ENCODE measurements around the gene YRDC. TPM values are rescaled to one million over a fixed set of nuclear protein-coding genes. Genes with fewer than 3 reads are reported as not detected.

The YRDC gene
- total and polyA plus RNA-seq, 2 of the 13 experiments (the other 11 are each of a cell fraction or from before 2014, with no cell fraction given) = 27.5 to 29.2 TPM

GRCh38 chr1:37854406-37854805 is 46.4 kb upstream of the YRDC start:
- no peak for FAIRE-seq
- TF ChIP-seq ZNF234 (CRISPR knock-in tag; conservative IDR thresholded peaks at IDR 0.05) = no peak
- TF ChIP-seq MIER2 (CRISPR knock-in tag; IDR thresholded peaks at IDR 0.05) = no peak
- no peak for TF ChIP-seq CENPX (CRISPR knock-in tag; IDR thresholded peaks at IDR 0.05)
- TF ChIP-seq ZNF275 (CRISPR knock-in tag; IDR thresholded peaks at IDR 0.05; ENCODE audit: borderline replicate concordance) = no peak
- TF ChIP-seq TGIF2 (CRISPR knock-in tag; IDR thresholded peaks at IDR 0.05) = no peak
- TF ChIP-seq HNRNPL (IDR thresholded peaks at IDR 0.05; ENCODE audit: low read depth, low read length) = no peak
- TF ChIP-seq NR0B2 (CRISPR knock-in tag; IDR thresholded peaks at IDR 0.05) = no peak
- TF ChIP-seq PLSCR1 (CRISPR knock-in tag; IDR thresholded peaks at IDR 0.05; ENCODE audit: borderline replicate concordance) = no peak
- TF ChIP-seq CSRNP2 (CRISPR knock-in tag; conservative IDR thresholded peaks at IDR 0.05; ENCODE audit: low read depth) = no peak
- TF ChIP-seq TSC22D2 (CRISPR knock-in tag; IDR thresholded peaks at IDR 0.05; ENCODE audit: borderline replicate concordance) = no peak
- TF ChIP-seq ZBTB3 (CRISPR knock-in tag; IDR thresholded peaks at IDR 0.05; ENCODE audit: borderline replicate concordance, low read depth) = no peak
- no peak for TF ChIP-seq ZNF782 (CRISPR knock-in tag; IDR thresholded peaks at IDR 0.05; ENCODE audit: borderline replicate concordance)
- TF ChIP-seq SNAPC5 (CRISPR knock-in tag; IDR thresholded peaks at IDR 0.05; ENCODE audit: borderline replicate concordance) = no peak
- no peak for TF ChIP-seq ZNF609 (CRISPR knock-in tag; IDR thresholded peaks at IDR 0.05; ENCODE audit: borderline replicate concordance)
- TF ChIP-seq RBFOX2 (IDR thresholded peaks at IDR 0.05; ENCODE audit: low read depth, low read length) = no peak

More at GRCh38 chr1:37854406-37854805, 46.4 kb upstream of the YRDC start:
- H3K4me2 ChIP-seq (ENCODE audit: low read depth, low read length) = no peak overlapping the region
- no peak overlapping the region for H3K4me3 ChIP-seq (replicated peaks in 1 of 3; ENCODE audit: insufficient read depth in 1 of 3, low read depth in 2 of 3, low read length in 3 of 3)
- H3K36me3 ChIP-seq (replicated peaks in 1 of 2; ENCODE audit: control insufficient read depth in 1 of 2, insufficient read depth in 2 of 2, low read length in 2 of 2) = peaks cover 5 to 22% of the 10 kb centered on the region in 2 experiments; a peak in 4 of 5 replicates
- peaks cover 32% of the 10 kb centered on the region for H3K79me2 ChIP-seq (ENCODE audit: insufficient read depth, low read length)
- ChIA-PET POLR2A (no interaction called here), CTCF (ENCODE audit: low intra/inter-chr PET ratio, low total read pairs) (no interaction called here)
- no peak overlapping the region for H3K9ac ChIP-seq (ENCODE audit: insufficient read depth, low read depth, low read length)
- H4K20me1 ChIP-seq (ENCODE audit: insufficient read depth, low read length) = no peaks in the 10 kb centered on the region
- peaks cover 9% of the 10 kb centered on the region for H3K4me1 ChIP-seq (ENCODE audit: insufficient read depth, low read length)
- in situ Hi-C loops (cut with HindIII; ENCODE audit: extremely low pct_ligation_motif_present, low pct_unique_long_range_greater_than_20kb) (no loop called here), intact Hi-C loops (cut with micrococcal nuclease; ENCODE audit: unreplicated experiment) (no loop called here)
- WGBS (ENCODE audit: low lambda C conversion rate) = 100% methylated on average over 6 of the region's 6 CpGs
- ATAC-seq (no peak), DNase-seq (ENCODE audit: low spot score) (no peak)
- peaks cover 0 to 5% of the 10 kb centered on the region in 2 experiments; a peak in 2 of 5 replicates for H3K27me3 ChIP-seq (ENCODE audit: control insufficient read depth in 1 of 2, insufficient read depth in 2 of 2, low read length in 2 of 2)
- no peaks in the 10 kb centered on the region for H3K9me3 ChIP-seq (ENCODE audit: low read length)
- no TSS peak for BruUV-seq (replicated peaks)
- no peak overlapping the region for H2AFZ ChIP-seq (ENCODE audit: low read length)
- no peak overlapping the region for H3K27ac ChIP-seq (ENCODE audit: extremely low read length, insufficient read depth, low read length)

Measured in HepG2 (cell line).